ENCODE results near the gene BUB1B. TPM values are rescaled to one million over a fixed set of nuclear protein-coding genes. Genes with fewer than 3 reads are reported as not detected.
A peak's percentile ranks its signal among the peaks of the same experiment; 100 is the strongest.
"Not testable (repeated sequence)": the region's sequence is repeated elsewhere in the genome, so short reads cannot be mapped to it uniquely, and the experiment has no call there.

Gene BUB1B, protein sequence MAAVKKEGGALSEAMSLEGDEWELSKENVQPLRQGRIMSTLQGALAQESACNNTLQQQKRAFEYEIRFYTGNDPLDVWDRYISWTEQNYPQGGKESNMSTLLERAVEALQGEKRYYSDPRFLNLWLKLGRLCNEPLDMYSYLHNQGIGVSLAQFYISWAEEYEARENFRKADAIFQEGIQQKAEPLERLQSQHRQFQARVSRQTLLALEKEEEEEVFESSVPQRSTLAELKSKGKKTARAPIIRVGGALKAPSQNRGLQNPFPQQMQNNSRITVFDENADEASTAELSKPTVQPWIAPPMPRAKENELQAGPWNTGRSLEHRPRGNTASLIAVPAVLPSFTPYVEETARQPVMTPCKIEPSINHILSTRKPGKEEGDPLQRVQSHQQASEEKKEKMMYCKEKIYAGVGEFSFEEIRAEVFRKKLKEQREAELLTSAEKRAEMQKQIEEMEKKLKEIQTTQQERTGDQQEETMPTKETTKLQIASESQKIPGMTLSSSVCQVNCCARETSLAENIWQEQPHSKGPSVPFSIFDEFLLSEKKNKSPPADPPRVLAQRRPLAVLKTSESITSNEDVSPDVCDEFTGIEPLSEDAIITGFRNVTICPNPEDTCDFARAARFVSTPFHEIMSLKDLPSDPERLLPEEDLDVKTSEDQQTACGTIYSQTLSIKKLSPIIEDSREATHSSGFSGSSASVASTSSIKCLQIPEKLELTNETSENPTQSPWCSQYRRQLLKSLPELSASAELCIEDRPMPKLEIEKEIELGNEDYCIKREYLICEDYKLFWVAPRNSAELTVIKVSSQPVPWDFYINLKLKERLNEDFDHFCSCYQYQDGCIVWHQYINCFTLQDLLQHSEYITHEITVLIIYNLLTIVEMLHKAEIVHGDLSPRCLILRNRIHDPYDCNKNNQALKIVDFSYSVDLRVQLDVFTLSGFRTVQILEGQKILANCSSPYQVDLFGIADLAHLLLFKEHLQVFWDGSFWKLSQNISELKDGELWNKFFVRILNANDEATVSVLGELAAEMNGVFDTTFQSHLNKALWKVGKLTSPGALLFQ
- total RNA-seq: 10 to 100 TPM in 1 of 2 donors, 1 to 10 TPM in 1; 2.9 to 10.4 TPM
- long read RNA-seq, partial matches to known transcripts: 0 of 5 reads
- long read RNA-seq, other reads (novel, unspliced or antisense): 2 of 5 reads

- intact Hi-C loops (cut with DNase I, micrococcal nuclease): no loop called here
- DNase-seq (peak; percentile 90 to 95), ATAC-seq (peak; percentile 98)
Observed at GRCh38 chr15:40160689-40161688, at the start of gene BUB1B. Gene BUB1B, plus strand, starts transcription at chr15:40161069. Its CDS starts 152 bp downstream, at chr15:40161221.

- ATAC-seq: no peak
- intact Hi-C loops (cut with DNase I, micrococcal nuclease): loop anchor here in 1 of 2 donors (10.0 kb wide), 1 partner anchor 103 kb away; no protein-coding TSS in a partner anchor
Observed at GRCh38 chr15:40111888-40112287, 49.0 kb upstream of the BUB1B start.

DNA sequence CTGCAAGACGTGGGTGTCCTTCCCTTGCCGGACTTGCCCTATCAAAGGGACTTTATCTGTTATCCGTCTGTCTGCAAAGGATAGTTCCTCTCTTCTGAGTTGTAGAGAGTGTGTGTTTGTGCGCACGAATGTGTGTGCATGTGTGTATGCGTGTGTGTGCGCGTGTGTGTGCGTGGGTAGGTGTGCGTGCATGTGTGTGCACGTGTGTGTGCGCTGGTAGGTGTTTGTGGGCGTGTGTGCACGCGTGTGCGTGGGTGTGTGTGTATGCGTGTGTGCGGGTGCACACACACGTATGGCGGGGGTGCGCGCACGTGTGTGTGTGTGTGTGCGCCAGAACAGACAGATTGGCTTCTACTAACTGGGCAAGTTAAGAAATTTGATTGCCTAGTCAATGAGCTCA, 48.1 kb upstream of the BUB1B start:
- no peak for DNase-seq
- intact Hi-C loops (cut with DNase I, micrococcal nuclease): loop anchor here in 1 of 2 donors (10.0 kb wide), 1 partner anchor 102 kb away; no protein-coding TSS in a partner anchor
- ATAC-seq: no peak

More at GRCh38 chr15:40111888-40112287, 49.0 kb upstream of the BUB1B start:
- DNase-seq: no peak

- intact Hi-C loops (cut with DNase I, micrococcal nuclease): loop anchor here in 1 of 2 donors (10.0 kb wide), 1 partner anchor 101 kb away; no protein-coding TSS in a partner anchor
- ATAC-seq (no peak), DNase-seq (no peak)
Observed at GRCh38 chr15:40114218-40114617, 46.7 kb upstream of the BUB1B start.

DNA sequence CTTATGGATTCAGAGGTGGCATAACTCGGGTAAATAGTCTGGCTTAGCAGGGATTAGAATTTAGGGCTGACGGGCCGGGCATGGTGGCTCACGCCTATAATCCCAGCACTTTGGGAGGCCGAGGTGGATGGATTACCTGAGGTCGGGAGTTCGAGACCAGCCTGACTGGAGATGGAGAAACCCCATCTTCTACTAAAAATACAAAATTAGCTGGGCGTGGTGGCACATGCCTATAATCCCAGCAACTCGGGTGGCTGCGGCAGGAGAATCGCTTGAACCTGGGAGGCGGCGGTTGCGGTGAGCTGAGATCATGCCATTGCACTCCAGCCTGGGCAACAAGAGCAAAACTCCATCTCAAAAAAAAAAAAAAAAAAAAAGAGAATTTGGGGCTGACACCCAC, 45.8 kb upstream of the BUB1B start:
- not testable (repeated sequence) for DNase-seq, ATAC-seq
- intact Hi-C loops (cut with DNase I, micrococcal nuclease): loop anchor here in 1 of 2 donors (10.0 kb wide), 1 partner anchor 100 kb away; no protein-coding TSS in a partner anchor

GRCh38 chr15:40115670-40116093, 45.2 kb upstream of the BUB1B start:
- DNase-seq (peak; percentile 57 to 68), ATAC-seq (peak; percentile 33)
- intact Hi-C loops (cut with DNase I, micrococcal nuclease): loop anchor here in 1 of 2 donors (10.0 kb wide), 1 partner anchor 99 kb away; no protein-coding TSS in a partner anchor

DNA sequence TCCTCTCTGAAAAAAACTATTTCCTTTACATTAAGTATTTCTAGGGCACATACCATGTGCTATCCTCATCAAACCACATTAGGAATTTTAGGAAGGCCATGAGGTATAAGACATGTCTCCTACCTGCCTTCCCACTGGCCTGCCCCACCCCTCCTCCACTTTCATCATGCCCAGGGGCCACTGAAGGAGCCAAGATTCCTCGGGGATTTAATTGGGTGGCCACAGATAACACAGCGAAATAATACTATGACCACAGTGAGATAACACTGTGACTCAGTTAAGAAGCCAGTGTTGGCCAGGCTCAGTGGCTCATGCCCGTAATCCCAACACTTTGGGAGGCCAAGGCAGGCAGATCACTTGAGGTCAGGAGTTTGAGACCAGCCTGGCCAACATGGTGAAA, 42.4 kb upstream of the BUB1B start:
- ATAC-seq: no peak
- DNase-seq: no peak
- intact Hi-C loops (cut with DNase I, micrococcal nuclease): loop anchor here in 1 of 2 donors (10.0 kb wide), 1 partner anchor 96 kb away; no protein-coding TSS in a partner anchor

GRCh38 chr15:40121911-40122638, 38.8 kb upstream of the BUB1B start:
- intact Hi-C loops (cut with DNase I, micrococcal nuclease): no loop called here
- no peak for ATAC-seq
- no peak for DNase-seq

DNA sequence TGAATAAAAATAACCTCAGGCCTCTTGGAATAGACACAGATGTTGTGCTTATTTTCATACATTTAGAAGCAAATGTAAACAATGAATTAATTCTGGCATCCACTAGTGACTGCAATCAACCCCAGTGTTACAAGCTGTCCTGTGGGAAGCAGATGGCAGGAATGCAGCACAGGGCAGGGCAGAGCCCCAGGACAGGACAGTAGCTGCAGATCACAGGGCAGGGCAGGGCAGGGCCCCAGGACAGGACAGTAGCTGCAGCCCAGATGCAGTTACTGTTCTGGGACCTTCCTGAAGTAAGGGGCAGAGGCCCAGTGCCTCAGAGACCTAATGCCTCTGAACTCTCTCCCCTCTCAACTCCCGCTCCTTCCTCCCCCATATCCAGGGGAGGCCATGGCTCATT, 37.9 kb upstream of the BUB1B start:
- DNase-seq; ATAC-seq; intact Hi-C loops (cut with DNase I, micrococcal nuclease): not testable (repeated sequence)

GRCh38 chr15:40123863-40124262, 37.0 kb upstream of the BUB1B start:
- intact Hi-C loops (cut with DNase I, micrococcal nuclease); ATAC-seq; DNase-seq: not testable (repeated sequence)

DNA sequence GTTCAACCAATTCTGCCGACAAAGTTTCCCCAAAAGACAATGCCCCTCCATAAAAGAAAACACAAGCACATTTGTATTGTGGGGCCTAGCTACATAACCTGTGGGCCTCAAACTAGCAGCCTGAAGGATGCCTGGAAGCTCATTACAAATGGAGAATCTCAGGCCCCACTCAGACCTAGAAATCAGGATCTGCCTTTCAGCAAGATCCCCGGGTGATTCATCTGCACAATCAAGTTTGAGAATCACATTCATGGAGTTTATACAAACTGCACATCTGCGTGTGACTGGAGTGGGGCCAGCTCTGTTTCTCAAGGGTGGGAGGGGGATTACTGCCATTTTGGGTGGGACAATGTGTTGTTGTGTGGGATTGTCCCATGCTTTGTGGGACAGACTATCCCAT, 36.5 kb upstream of the BUB1B start:
- intact Hi-C loops (cut with DNase I, micrococcal nuclease); ATAC-seq; DNase-seq: not testable (repeated sequence)

- ATAC-seq: peak; percentile 87
- DNase-seq; intact Hi-C loops (cut with DNase I, micrococcal nuclease): not testable (repeated sequence)
Observed at GRCh38 chr15:40124807-40125285, 36.0 kb upstream of the BUB1B start.

DNA sequence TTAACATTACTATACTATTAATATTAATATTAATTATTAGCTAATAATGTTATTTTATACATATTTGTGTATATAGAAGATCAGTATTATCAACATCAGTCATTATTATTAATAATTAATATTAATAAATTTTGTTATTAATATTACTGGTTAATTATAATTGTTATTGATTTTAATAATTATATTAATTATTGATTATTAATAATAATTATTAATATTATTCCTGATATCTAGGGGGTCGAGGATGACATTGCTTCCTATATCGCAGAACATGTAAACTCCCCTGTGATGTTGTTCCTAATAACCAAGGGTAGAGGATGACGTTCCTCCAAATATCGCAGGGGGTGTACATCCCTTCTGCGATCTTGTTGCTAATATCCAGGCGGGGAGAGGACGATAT, 34.9 kb upstream of the BUB1B start:
- intact Hi-C loops (cut with DNase I, micrococcal nuclease): no loop called here
- no peak for ATAC-seq
- DNase-seq: no peak

DNA sequence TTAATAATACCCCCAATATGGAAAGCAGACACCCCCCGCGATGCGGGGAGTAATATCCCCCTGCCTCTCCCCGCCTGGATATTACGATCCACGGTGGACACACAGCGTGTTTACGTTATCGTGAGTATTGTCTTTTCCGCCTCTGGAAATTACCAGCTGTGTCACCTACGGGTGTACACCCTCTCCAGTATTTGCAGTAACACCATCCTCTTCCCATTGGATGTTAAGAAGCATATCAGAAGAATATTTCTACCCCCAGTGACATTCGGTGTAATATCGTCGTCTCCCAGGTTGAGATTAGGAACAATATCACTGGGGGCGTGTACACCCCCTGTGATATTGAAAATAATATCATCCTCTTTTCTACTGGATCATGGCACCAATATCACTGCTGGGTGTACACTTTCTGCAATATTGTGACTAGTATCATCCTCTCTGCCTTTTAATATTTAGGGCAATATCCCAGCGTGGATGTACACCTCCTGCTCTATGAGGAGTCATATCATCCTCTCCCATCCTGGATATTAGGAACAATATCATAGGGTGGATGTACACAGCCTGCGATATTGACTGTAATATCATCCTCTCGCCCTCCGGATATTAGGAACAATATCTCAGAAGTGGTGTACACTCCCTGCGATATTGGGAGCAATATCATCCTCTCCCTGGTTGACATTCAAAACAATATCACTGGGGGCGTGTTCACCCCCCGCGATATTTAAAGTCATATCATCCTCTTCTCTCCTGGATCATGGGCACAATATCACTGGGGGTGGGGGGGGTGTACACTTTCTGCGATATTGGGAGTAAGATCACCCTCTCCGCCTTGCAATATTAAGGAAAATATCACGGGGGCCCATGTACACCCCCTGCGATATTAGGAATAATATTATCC, 31.9 kb upstream of the BUB1B start:
- intact Hi-C loops (cut with DNase I, micrococcal nuclease): no loop called here
- DNase-seq (no peak), ATAC-seq (peak; percentile 35)

- ATAC-seq: no peak
- no peak for DNase-seq
- intact Hi-C loops (cut with DNase I, micrococcal nuclease): no loop called here
Observed at GRCh38 chr15:40130118-40130517, 30.8 kb upstream of the BUB1B start.

Measured in left colon (tissue), 2 donors.